HG02885 (cell line): ENCODE data around the gene NSF.
"Not testable (repeated sequence)": the region's sequence is repeated elsewhere in the genome, so short reads cannot be mapped to it uniquely, and the experiment has no call there.

Source experiments
- ATAC-seq: cut with Tn5 transposase; IDR thresholded peaks from one replicate; pipeline ENCODE4 v1.9.1; 2021; ENCODE audit warnings: mild to moderate bottlenecking; ENCODE audit not compliant: unreplicated experiment, poor library complexity

Gene NSF

GRCh38 chr17:46745376-46745775, 154.9 kb downstream of the NSF start:
- ATAC-seq: no peak

- ATAC-seq: no peak
These were observed 161.0 kb downstream of the NSF start for GRCh38 chr17:46751425-46751824.

- no peak for ATAC-seq
These were observed 163.3 kb downstream of the NSF start for GRCh38 chr17:46753776-46754175.

- no peak for ATAC-seq
These were observed 165.7 kb downstream of the NSF start for GRCh38 chr17:46756081-46756735.

- no peak for ATAC-seq
These were observed 166.4 kb downstream of the NSF start for GRCh38 chr17:46756861-46757260.

- not testable (repeated sequence) for ATAC-seq
These were observed 167.1 kb downstream of the NSF start for GRCh38 chr17:46757588-46757987.

GRCh38 chr17:46758614-46759013, 168.1 kb downstream of the NSF start:
- no peak for ATAC-seq

GRCh38 chr17:46759141-46759540, 168.7 kb downstream of the NSF start:
- ATAC-seq: no peak

- no peak for ATAC-seq
These were observed 172.9 kb downstream of the NSF start for GRCh38 chr17:46763416-46763815.

GRCh38 chr17:46764000-46764708, 173.7 kb downstream of the NSF start:
- ATAC-seq: no peak

- no peak for ATAC-seq
These were observed 174.4 kb downstream of the NSF start for GRCh38 chr17:46764709-46765401.

- ATAC-seq: no peak
These were observed 175.0 kb downstream of the NSF start for GRCh38 chr17:46765453-46765852.

- ATAC-seq: no peak
These were observed 176.3 kb downstream of the NSF start for GRCh38 chr17:46766493-46767491.

- no peak for ATAC-seq
These were observed 178.0 kb downstream of the NSF start for GRCh38 chr17:46768540-46768870.

GRCh38 chr17:46768896-46769295, 178.4 kb downstream of the NSF start:
- ATAC-seq: not testable (repeated sequence)

GRCh38 chr17:46769531-46770438, 179.3 kb downstream of the NSF start:
- no peak for ATAC-seq

- no peak for ATAC-seq
These were observed 180.0 kb downstream of the NSF start for GRCh38 chr17:46770439-46770817.

- no peak for ATAC-seq
These were observed 180.5 kb downstream of the NSF start for GRCh38 chr17:46770818-46771560.
